ENCODE results near the gene SLCO4A1.

GRCh38 chr20:62599216-62600110 lies 42.8 kb upstream of the SLCO4A1 start:
- TF ChIP-seq CTCF (IDR thresholded peaks at IDR 0.05) (no peak), POLR2A (IDR thresholded peaks at IDR 0.05) (no peak)
